Measurements from ENCODE around the gene ENOX1.
"Not testable (repeated sequence)": the region's sequence is repeated elsewhere in the genome, so short reads cannot be mapped to it uniquely, and the experiment has no call there.

Gene ENOX1

GRCh38 chr13:43422116-43422515 lies 364.7 kb downstream of the ENOX1 start:
- Mint-ChIP-seq H3K27ac (no peak overlapping the region), H3K9me3 (no peaks in the 10 kb centered on the region), H3K4me1 (no peaks in the 10 kb centered on the region), H3K36me3 (no peaks in the 10 kb centered on the region), H3K4me3 (no peak overlapping the region), H3K27me3 (no peaks in the 10 kb centered on the region)

- H3K9me3 Mint-ChIP-seq, H3K27me3 Mint-ChIP-seq, H3K4me1 Mint-ChIP-seq, H3K4me3 Mint-ChIP-seq, H3K27ac Mint-ChIP-seq, H3K36me3 Mint-ChIP-seq: not testable (repeated sequence)
These were observed 369.9 kb downstream of the ENOX1 start for GRCh38 chr13:43416842-43417241.

GRCh38 chr13:43416408-43416807 lies 370.4 kb downstream of the ENOX1 start:
- H3K36me3 Mint-ChIP-seq, H3K9me3 Mint-ChIP-seq, H3K4me3 Mint-ChIP-seq, H3K27me3 Mint-ChIP-seq, H3K4me1 Mint-ChIP-seq, H3K27ac Mint-ChIP-seq: not testable (repeated sequence)

GRCh38 chr13:43415903-43416391 lies 370.8 kb downstream of the ENOX1 start:
- not testable (repeated sequence) for H3K4me3 Mint-ChIP-seq, H3K36me3 Mint-ChIP-seq, H3K27ac Mint-ChIP-seq, H3K9me3 Mint-ChIP-seq, H3K4me1 Mint-ChIP-seq, H3K27me3 Mint-ChIP-seq

GRCh38 chr13:43414111-43414510 lies 372.7 kb downstream of the ENOX1 start:
- no peak overlapping the region for H3K27ac Mint-ChIP-seq
- H3K9me3 Mint-ChIP-seq = no peaks in the 10 kb centered on the region
- H3K36me3 Mint-ChIP-seq = no peaks in the 10 kb centered on the region
- H3K27me3 Mint-ChIP-seq = peaks cover 6% of the 10 kb centered on the region
- H3K4me3 Mint-ChIP-seq = no peak overlapping the region
- no peaks in the 10 kb centered on the region for H3K4me1 Mint-ChIP-seq

GRCh38 chr13:43411741-43412140 lies 375.0 kb downstream of the ENOX1 start:
- Mint-ChIP-seq H3K27me3 (peaks cover 10% of the 10 kb centered on the region), H3K9me3 (no peaks in the 10 kb centered on the region), H3K4me3 (no peak overlapping the region), H3K4me1 (no peaks in the 10 kb centered on the region), H3K27ac (no peak overlapping the region), H3K36me3 (no peaks in the 10 kb centered on the region)

GRCh38 chr13:43411211-43411610 lies 375.6 kb downstream of the ENOX1 start:
- H3K27me3 Mint-ChIP-seq = peaks cover 10% of the 10 kb centered on the region
- H3K27ac Mint-ChIP-seq = no peak overlapping the region
- H3K36me3 Mint-ChIP-seq = no peaks in the 10 kb centered on the region
- no peak overlapping the region for H3K4me3 Mint-ChIP-seq
- H3K9me3 Mint-ChIP-seq = no peaks in the 10 kb centered on the region
- no peaks in the 10 kb centered on the region for H3K4me1 Mint-ChIP-seq

GRCh38 chr13:43408274-43408673 lies 378.5 kb downstream of the ENOX1 start:
- H3K36me3 Mint-ChIP-seq = no peaks in the 10 kb centered on the region
- no peak overlapping the region for H3K4me3 Mint-ChIP-seq
- H3K27me3 Mint-ChIP-seq = peaks cover 17% of the 10 kb centered on the region
- H3K27ac Mint-ChIP-seq = no peak overlapping the region
- H3K9me3 Mint-ChIP-seq = no peaks in the 10 kb centered on the region
- H3K4me1 Mint-ChIP-seq = no peaks in the 10 kb centered on the region

GRCh38 chr13:43407023-43407581 lies 379.7 kb downstream of the ENOX1 start:
- Mint-ChIP-seq H3K27ac (no peak overlapping the region), H3K4me3 (no peak overlapping the region), H3K27me3 (peaks cover 17% of the 10 kb centered on the region), H3K4me1 (no peaks in the 10 kb centered on the region), H3K9me3 (no peaks in the 10 kb centered on the region), H3K36me3 (no peaks in the 10 kb centered on the region)

GRCh38 chr13:43405457-43405856 lies 381.3 kb downstream of the ENOX1 start:
- no peaks in the 10 kb centered on the region for H3K36me3 Mint-ChIP-seq
- no peaks in the 10 kb centered on the region for H3K9me3 Mint-ChIP-seq
- no peak overlapping the region for H3K4me3 Mint-ChIP-seq
- H3K27me3 Mint-ChIP-seq = peaks cover 23% of the 10 kb centered on the region
- no peak overlapping the region for H3K27ac Mint-ChIP-seq
- no peaks in the 10 kb centered on the region for H3K4me1 Mint-ChIP-seq

GRCh38 chr13:43402380-43402779 lies 384.4 kb downstream of the ENOX1 start:
- H3K27ac Mint-ChIP-seq = no peak overlapping the region
- no peaks in the 10 kb centered on the region for H3K4me1 Mint-ChIP-seq
- peaks cover 20% of the 10 kb centered on the region for H3K27me3 Mint-ChIP-seq
- no peaks in the 10 kb centered on the region for H3K9me3 Mint-ChIP-seq
- H3K36me3 Mint-ChIP-seq = no peaks in the 10 kb centered on the region
- H3K4me3 Mint-ChIP-seq = no peak overlapping the region

GRCh38 chr13:43401361-43401760 lies 385.4 kb downstream of the ENOX1 start:
- no peaks in the 10 kb centered on the region for H3K36me3 Mint-ChIP-seq
- no peak overlapping the region for H3K27ac Mint-ChIP-seq
- no peaks in the 10 kb centered on the region for H3K9me3 Mint-ChIP-seq
- peaks cover 19% of the 10 kb centered on the region for H3K27me3 Mint-ChIP-seq
- H3K4me1 Mint-ChIP-seq = no peaks in the 10 kb centered on the region
- H3K4me3 Mint-ChIP-seq = no peak overlapping the region

GRCh38 chr13:43397111-43397510 lies 389.7 kb downstream of the ENOX1 start:
- H3K4me3 Mint-ChIP-seq = no peak overlapping the region
- H3K27ac Mint-ChIP-seq = no peak overlapping the region
- H3K4me1 Mint-ChIP-seq = no peaks in the 10 kb centered on the region
- H3K27me3 Mint-ChIP-seq = peaks cover 11% of the 10 kb centered on the region
- H3K9me3 Mint-ChIP-seq = no peaks in the 10 kb centered on the region
- H3K36me3 Mint-ChIP-seq = no peaks in the 10 kb centered on the region

- Mint-ChIP-seq H3K36me3 (no peaks in the 10 kb centered on the region), H3K27ac (no peak overlapping the region)
These were observed 395.7 kb downstream of the ENOX1 start for GRCh38 chr13:43391036-43391435.

GRCh38 chr13:43390619-43391018 lies 396.2 kb downstream of the ENOX1 start:
- Mint-ChIP-seq H3K4me3 (no peak overlapping the region), H3K4me1 (no peaks in the 10 kb centered on the region), H3K9me3 (no peaks in the 10 kb centered on the region), H3K36me3 (no peaks in the 10 kb centered on the region), H3K27me3 (no peaks in the 10 kb centered on the region), H3K27ac (no peak overlapping the region)

More at GRCh38 chr13:43391036-43391435, 395.7 kb downstream of the ENOX1 start:
- Mint-ChIP-seq H3K4me3 (no peak overlapping the region), H3K4me1 (no peaks in the 10 kb centered on the region), H3K9me3 (no peaks in the 10 kb centered on the region), H3K27me3 (no peaks in the 10 kb centered on the region)

GRCh38 chr13:43389983-43390382 lies 396.8 kb downstream of the ENOX1 start:
- Mint-ChIP-seq H3K4me1 (no peaks in the 10 kb centered on the region), H3K4me3 (no peak overlapping the region), H3K27me3 (no peaks in the 10 kb centered on the region), H3K9me3 (no peaks in the 10 kb centered on the region), H3K36me3 (no peaks in the 10 kb centered on the region), H3K27ac (no peak overlapping the region)

- no peak overlapping the region for H3K4me3 Mint-ChIP-seq
- H3K27me3 Mint-ChIP-seq = no peaks in the 10 kb centered on the region
- H3K9me3 Mint-ChIP-seq = no peaks in the 10 kb centered on the region
- no peak overlapping the region for H3K27ac Mint-ChIP-seq
- H3K4me1 Mint-ChIP-seq = no peaks in the 10 kb centered on the region
- H3K36me3 Mint-ChIP-seq = no peaks in the 10 kb centered on the region
These were observed 397.2 kb downstream of the ENOX1 start for GRCh38 chr13:43389573-43389972.

Data from activated naive CD4-positive, alpha-beta T cell treated with anti-CD3 and anti-CD28 coated beads, Interleukin-2, amount 50 U/mL, for 24 hours (primary cell).